GM19035 (cell line): ENCODE results near the gene IRF6.

Experiments used
- ATAC-seq: cut with Tn5 transposase; IDR thresholded peaks from one replicate; pipeline ENCODE4 v1.9.1; 2021; ENCODE audit not compliant: unreplicated experiment

Gene IRF6

GRCh38 chr1:209736490-209737117, 69.3 kb downstream of the IRF6 start:
- no peak for ATAC-seq
